Nephron progenitor cell (in vitro differentiated cells): ENCODE data around the gene TWIST1.

Experiments used
- DNase-seq: peaks from one replicate; pipeline ENCODE4 v3.0.0; 2021
- H3K27ac Mint-ChIP-seq: 2 replicates; pipeline ENCODE4 v1.8.0; 2021; ENCODE audit warnings: mild to moderate bottlenecking, moderate library complexity, mixed read lengths
- H3K27me3 Mint-ChIP-seq: 2 replicates; pipeline ENCODE4 v1.8.0; 2021; ENCODE audit warnings: mild to moderate bottlenecking, low read depth, mixed read lengths; ENCODE audit not compliant: poor library complexity
- H3K36me3 Mint-ChIP-seq: 2 replicates; pipeline ENCODE4 v1.8.0; 2021; ENCODE audit warnings: low read depth, mixed read lengths
- H3K4me1 Mint-ChIP-seq: 2 replicates; pipeline ENCODE4 v1.8.0; 2021; ENCODE audit warnings: mixed read lengths
- H3K4me3 Mint-ChIP-seq: 2 replicates; pipeline ENCODE4 v1.8.0; 2021; ENCODE audit warnings: mild to moderate bottlenecking, moderate library complexity, mixed read lengths
- H3K9me3 Mint-ChIP-seq: 2 replicates; pipeline ENCODE4 v1.8.0; 2021; ENCODE audit warnings: mild to moderate bottlenecking, moderate library complexity, mixed read lengths
- TF ChIP-seq, protein P1 (sequence below): fragments of 200-600 bp; sonication (generic); IDR thresholded peaks from 2 replicates; pipeline ENCODE4 v1.5.0; 2021; ENCODE audit warnings: antibody characterized with exemption

The TWIST1 gene

DNA sequence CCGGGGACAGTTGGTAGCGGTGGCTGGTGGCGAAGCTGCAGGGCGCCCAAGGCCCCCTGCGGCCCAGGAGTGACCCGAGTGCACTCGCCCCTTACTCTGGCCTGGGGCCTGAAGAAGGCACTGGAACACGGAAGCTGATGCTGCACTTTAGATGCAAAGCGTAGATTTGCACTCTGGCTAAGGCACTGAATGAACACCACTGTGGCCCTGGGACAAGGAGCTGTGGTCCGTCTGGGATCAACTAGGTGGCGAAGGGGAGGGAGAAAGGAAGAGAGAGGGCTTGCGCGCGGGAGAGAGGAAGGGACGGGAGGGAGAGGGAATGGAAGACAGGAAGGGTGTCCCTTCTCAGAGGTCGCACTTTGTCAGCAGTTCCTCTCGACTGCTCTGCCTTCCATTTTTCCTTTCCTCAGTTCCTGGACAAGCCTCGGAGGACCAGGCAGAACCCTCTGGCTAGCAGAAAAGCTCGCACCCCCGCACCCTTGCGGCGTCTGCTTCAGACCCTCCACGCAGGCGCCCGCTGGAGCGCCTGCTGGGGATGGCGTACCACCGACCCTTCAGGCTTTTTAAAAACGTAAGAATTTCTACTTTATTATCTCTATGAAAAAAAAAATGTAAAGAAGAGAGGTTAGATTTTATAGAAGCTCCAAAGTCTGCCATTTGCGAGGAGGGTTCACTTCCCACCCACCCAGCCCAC is 26.6 kb upstream of the TWIST1 start:
- H3K27ac Mint-ChIP-seq = no peak overlapping the region
- H3K36me3 Mint-ChIP-seq = no peaks in the 10 kb centered on the region
- peak overlapping the region; percentile 82 for H3K4me3 Mint-ChIP-seq
- TF ChIP-seq, protein P1, sequence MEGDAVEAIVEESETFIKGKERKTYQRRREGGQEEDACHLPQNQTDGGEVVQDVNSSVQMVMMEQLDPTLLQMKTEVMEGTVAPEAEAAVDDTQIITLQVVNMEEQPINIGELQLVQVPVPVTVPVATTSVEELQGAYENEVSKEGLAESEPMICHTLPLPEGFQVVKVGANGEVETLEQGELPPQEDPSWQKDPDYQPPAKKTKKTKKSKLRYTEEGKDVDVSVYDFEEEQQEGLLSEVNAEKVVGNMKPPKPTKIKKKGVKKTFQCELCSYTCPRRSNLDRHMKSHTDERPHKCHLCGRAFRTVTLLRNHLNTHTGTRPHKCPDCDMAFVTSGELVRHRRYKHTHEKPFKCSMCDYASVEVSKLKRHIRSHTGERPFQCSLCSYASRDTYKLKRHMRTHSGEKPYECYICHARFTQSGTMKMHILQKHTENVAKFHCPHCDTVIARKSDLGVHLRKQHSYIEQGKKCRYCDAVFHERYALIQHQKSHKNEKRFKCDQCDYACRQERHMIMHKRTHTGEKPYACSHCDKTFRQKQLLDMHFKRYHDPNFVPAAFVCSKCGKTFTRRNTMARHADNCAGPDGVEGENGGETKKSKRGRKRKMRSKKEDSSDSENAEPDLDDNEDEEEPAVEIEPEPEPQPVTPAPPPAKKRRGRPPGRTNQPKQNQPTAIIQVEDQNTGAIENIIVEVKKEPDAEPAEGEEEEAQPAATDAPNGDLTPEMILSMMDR = no peak
- H3K9me3 Mint-ChIP-seq = peaks cover 5% of the 10 kb centered on the region
- H3K4me1 Mint-ChIP-seq = peaks cover 23% of the 10 kb centered on the region
- peaks cover 72% of the 10 kb centered on the region for H3K27me3 Mint-ChIP-seq
- peak; percentile 24 for DNase-seq

DNA sequence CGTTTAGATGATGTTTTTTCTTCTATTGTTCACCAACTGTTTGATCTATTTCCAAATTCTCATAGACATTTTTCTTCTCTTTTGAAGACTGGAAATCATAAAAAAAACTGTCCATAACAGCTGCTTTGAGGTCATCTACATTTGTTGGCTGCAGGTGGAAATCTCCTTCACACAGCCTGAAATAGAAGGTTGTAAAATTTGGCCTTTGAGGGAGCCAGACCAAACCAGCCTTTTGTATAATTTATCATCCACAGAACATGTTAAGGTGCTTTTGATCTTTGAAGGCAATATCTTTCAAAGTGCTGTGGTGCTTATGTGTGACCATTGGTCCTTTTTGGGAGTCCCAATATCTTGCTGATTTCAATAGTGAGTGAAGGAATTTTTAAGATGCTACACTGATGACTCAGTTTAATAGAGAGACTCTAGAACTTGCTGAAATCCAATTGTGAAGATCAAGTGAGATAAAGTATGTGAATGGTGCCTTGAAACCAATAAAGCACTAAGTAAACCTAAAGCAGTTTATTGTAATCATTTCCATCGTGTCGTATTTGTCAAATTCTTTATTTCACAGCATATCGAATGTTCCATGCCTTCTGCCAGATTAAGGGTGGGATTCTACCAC is 22.4 kb upstream of the TWIST1 start:
- no peak for DNase-seq
- H3K27ac Mint-ChIP-seq = no peak overlapping the region
- peaks cover 13% of the 10 kb centered on the region for H3K4me1 Mint-ChIP-seq
- H3K27me3 Mint-ChIP-seq = peaks cover 38% of the 10 kb centered on the region
- no peak overlapping the region for H3K4me3 Mint-ChIP-seq
- no peaks in the 10 kb centered on the region for H3K9me3 Mint-ChIP-seq
- no peaks in the 10 kb centered on the region for H3K36me3 Mint-ChIP-seq
- TF ChIP-seq, protein P1 = no peak

DNA sequence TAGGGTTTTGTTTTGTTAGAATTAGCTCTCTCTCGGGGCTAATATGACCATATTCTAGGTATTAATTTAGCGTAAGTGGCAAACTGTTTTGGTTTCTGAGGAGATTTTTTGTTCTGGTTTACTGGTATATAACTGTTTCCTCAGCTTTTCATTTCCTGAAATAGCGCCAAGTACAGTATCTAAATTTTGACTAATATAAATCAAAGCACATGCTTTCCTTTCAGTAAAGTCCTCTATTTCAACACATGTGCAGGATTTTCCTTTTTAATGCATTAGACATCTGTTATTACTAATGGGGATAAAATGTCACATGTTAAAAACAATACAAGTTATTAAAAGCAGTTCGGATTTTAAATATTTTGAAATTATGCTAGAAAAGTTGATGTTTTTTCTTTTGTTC is 16.4 kb upstream of the TWIST1 start:
- TF ChIP-seq, protein P1 = no peak
- Mint-ChIP-seq H3K4me1 (no peaks in the 10 kb centered on the region), H3K9me3 (no peaks in the 10 kb centered on the region), H3K27me3 (peaks cover 3% of the 10 kb centered on the region), H3K36me3 (no peaks in the 10 kb centered on the region), H3K27ac (no peak overlapping the region), H3K4me3 (no peak overlapping the region)
- DNase-seq = no peak

DNA sequence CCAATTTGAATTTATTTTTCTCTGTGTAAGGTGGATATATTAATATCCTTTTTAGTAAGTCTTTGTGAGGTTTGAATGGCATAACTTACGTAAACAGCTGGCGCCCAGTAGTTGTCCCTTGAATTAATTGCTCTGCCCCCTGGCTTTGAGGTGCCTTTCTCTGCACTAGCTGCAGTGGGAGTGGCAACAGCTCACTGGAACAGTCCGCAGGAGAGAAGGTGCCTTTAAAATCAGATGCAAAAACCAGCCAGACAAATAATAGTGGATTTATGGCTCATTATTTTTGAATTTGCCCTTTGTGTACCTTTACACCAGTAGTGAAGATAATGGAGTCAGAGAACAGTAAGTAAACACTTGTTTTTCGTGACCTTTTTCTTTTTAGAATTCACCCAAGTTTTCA is 16.0 kb upstream of the TWIST1 start:
- no peak for DNase-seq
- Mint-ChIP-seq H3K27ac (no peak overlapping the region), H3K4me3 (no peak overlapping the region), H3K9me3 (no peaks in the 10 kb centered on the region), H3K27me3 (peaks cover 3% of the 10 kb centered on the region), H3K4me1 (no peaks in the 10 kb centered on the region), H3K36me3 (no peaks in the 10 kb centered on the region)
- TF ChIP-seq, protein P1 = no peak

DNA sequence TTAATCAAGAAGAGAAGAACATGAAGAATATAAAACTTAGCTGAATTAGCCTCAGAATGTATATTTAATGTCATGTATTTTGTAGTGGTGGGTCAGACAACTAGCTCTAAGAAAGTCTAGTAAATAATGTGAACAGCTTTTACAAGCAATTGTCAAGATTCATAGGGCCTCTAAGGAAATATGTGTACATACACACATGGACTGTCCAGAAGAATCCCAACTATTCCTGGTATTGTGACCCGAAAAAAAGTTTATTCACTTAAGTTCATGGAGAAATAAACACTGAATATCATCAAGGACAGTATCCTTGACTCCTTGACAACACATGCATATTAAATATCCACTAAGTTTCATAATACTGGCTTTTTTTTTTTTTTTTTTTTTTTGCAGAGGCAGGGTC is 11.4 kb upstream of the TWIST1 start:
- H3K9me3 Mint-ChIP-seq = no peaks in the 10 kb centered on the region
- DNase-seq = no peak
- H3K4me1 Mint-ChIP-seq = no peaks in the 10 kb centered on the region
- no peaks in the 10 kb centered on the region for H3K36me3 Mint-ChIP-seq
- H3K27me3 Mint-ChIP-seq = peaks cover 3% of the 10 kb centered on the region
- TF ChIP-seq, protein P1 = no peak
- no peak overlapping the region for H3K4me3 Mint-ChIP-seq
- H3K27ac Mint-ChIP-seq = no peak overlapping the region
